BE2C (cell line): ENCODE measurements around the gene TSPYL2.

Experiments
- DNase-seq: peaks from one replicate; pipeline ENCODE4 v3.0.0-alpha.2; 2020
- H3K27me3 ChIP-seq: fragments of 250-450 bp; sonication (Bioruptor Pico); 2 replicates; pipeline ENCODE4 v1.5.1; 2020; ENCODE audit warnings: mild to moderate bottlenecking
- H3K36me3 ChIP-seq: fragments of 250-450 bp; sonication (Bioruptor Pico); 2 replicates; pipeline ENCODE4 v1.5.1; 2020; ENCODE audit warnings: mild to moderate bottlenecking
- H3K4me1 ChIP-seq: fragments of 250-450 bp; sonication (Bioruptor Pico); 2 replicates; pipeline ENCODE4 v1.5.1; 2020
- H3K4me3 ChIP-seq: 2 replicates; pipeline ENCODE4 v1.5.1; 2011; ENCODE audit warnings: low read depth, low read length
- H3K9me3 ChIP-seq: fragments of 250-450 bp; sonication (Bioruptor Pico); 2 replicates; pipeline ENCODE4 v1.5.1; 2020
- CTCF ChIP-seq: IDR thresholded peaks from 2 replicates; pipeline ENCODE4 v1.5.1; 2012; ENCODE audit warnings: mild to moderate bottlenecking, low read depth, low read length

TSPYL2 gene

GRCh38 chrX:53082773-53083616 lies 828 bp downstream of the TSPYL2 start:
- DNase-seq = no peak
- Histone ChIP-seq H3K4me1 (no peaks in the 10 kb centered on the region), H3K9me3 (no peaks in the 10 kb centered on the region), H3K27me3 (no peaks in the 10 kb centered on the region), H3K4me3 (peak overlapping the region; percentile 76), H3K36me3 (peaks cover 12% of the 10 kb centered on the region)
- no peak for TF ChIP-seq CTCF

GRCh38 chrX:53084043-53084570 lies 1.9 kb downstream of the TSPYL2 start:
- Histone ChIP-seq H3K9me3 (no peaks in the 10 kb centered on the region), H3K27me3 (no peaks in the 10 kb centered on the region), H3K36me3 (peaks cover 12% of the 10 kb centered on the region), H3K4me3 (no peak overlapping the region; the same call in 1 of the 2 replicates), H3K4me1 (no peaks in the 10 kb centered on the region)
- DNase-seq = no peak
- no peak for TF ChIP-seq CTCF

- no peaks in the 10 kb centered on the region for H3K27me3 ChIP-seq
- TF ChIP-seq CTCF = no peak
- peaks cover 12% of the 10 kb centered on the region for H3K36me3 ChIP-seq
- H3K4me3 ChIP-seq = no peak overlapping the region
- no peaks in the 10 kb centered on the region for H3K4me1 ChIP-seq
- no peaks in the 10 kb centered on the region for H3K9me3 ChIP-seq
- no peak for DNase-seq
These were observed 2.7 kb downstream of the TSPYL2 start for GRCh38 chrX:53084863-53085262.

- no peaks in the 10 kb centered on the region for H3K27me3 ChIP-seq
- peaks cover 12% of the 10 kb centered on the region for H3K36me3 ChIP-seq
- TF ChIP-seq CTCF = no peak
- DNase-seq = no peak
- no peaks in the 10 kb centered on the region for H3K9me3 ChIP-seq
- no peak overlapping the region for H3K4me3 ChIP-seq
- H3K4me1 ChIP-seq = no peaks in the 10 kb centered on the region
These were observed 3.6 kb downstream of the TSPYL2 start for GRCh38 chrX:53085661-53086229.

- no peak for TF ChIP-seq CTCF
- DNase-seq = no peak
- H3K27me3 ChIP-seq = no peaks in the 10 kb centered on the region
- no peaks in the 10 kb centered on the region for H3K4me1 ChIP-seq
- H3K36me3 ChIP-seq = peaks cover 12% of the 10 kb centered on the region
- H3K9me3 ChIP-seq = no peaks in the 10 kb centered on the region
- no peak overlapping the region for H3K4me3 ChIP-seq
These were observed 4.3 kb downstream of the TSPYL2 start for GRCh38 chrX:53086464-53086863.

- no peaks in the 10 kb centered on the region for H3K9me3 ChIP-seq
- no peak overlapping the region for H3K4me3 ChIP-seq
- no peaks in the 10 kb centered on the region for H3K27me3 ChIP-seq
- peaks cover 12% of the 10 kb centered on the region for H3K36me3 ChIP-seq
- DNase-seq = no peak
- no peak for TF ChIP-seq CTCF
- no peaks in the 10 kb centered on the region for H3K4me1 ChIP-seq
These were observed 5.2 kb downstream of the TSPYL2 start for GRCh38 chrX:53087388-53087831.
